HCT116 (cell line): ENCODE data around the gene ATXN7L3B. TPM values are rescaled to one million over a fixed set of nuclear protein-coding genes. Genes with fewer than 3 reads are reported as not detected.

ENCODE experiments used
- ATAC-seq: fragments of 200-7000 bp; cut with Tn5 transposase; 2 replicates; pipeline ENCODE4 v1.9.1; 2020; ENCODE audit warnings: mild to moderate bottlenecking, moderate library complexity
- BruUV-seq: library from RNA; stranded (reverse); fragments of 400-500 nt; replicated peaks from 2 replicates; lab custom pipeline; 2021; lab: Mats Ljungman, UMichigan
- CTCF ChIA-PET: fragments of 300-600 bp; sonication (Branson Sonifier 250); formaldehyde crosslinking; loops from one replicate; lab custom pipeline; 2021; ENCODE audit warnings: antibody characterized with exemption; lab: Charles Lee
- POLR2A ChIA-PET: fragments of 300-600, 350-600 bp; sonication (Branson Sonifier 250); formaldehyde crosslinking; loops from one replicate; lab custom pipeline; 2021; ENCODE audit warnings: antibody characterized with exemption; lab: Charles Lee
- RAD21 ChIA-PET, 2 experiments: fragments of 300-600 bp; sonication (Branson Sonifier 250); formaldehyde crosslinking; loops; one replicate each; lab custom pipeline; 2023; ENCODE audit warnings: low total read pairs in 2 of 2; ENCODE audit not compliant: uncharacterized antibody in 2 of 2, unreplicated experiment in 2 of 2, low non-redundant PET in 1 of 2; lab: Charles Lee
- DNase-seq: peaks from one replicate; pipeline ENCODE4 v3.0.0-alpha.2; 2010; ENCODE audit warnings: low read depth, low spot score
- H2AFZ ChIP-seq: fragments of 200-600 bp; shearing (Covaris generic), sonication (generic); 2 replicates; pipeline ENCODE4 v1.6.1; 2017; ENCODE audit warnings: low read depth, mixed run types, mixed read lengths, antibody characterized with exemption, low read length; ENCODE audit not compliant: poor library complexity, severe bottlenecking
- H3K27ac ChIP-seq: 2 replicates; pipeline ENCODE4 v1.5.1; 2012; ENCODE audit warnings: low read depth, low read length
- H3K27me3 ChIP-seq: fragments of 200-600 bp; sonication (generic); 2 replicates; pipeline ENCODE4 v1.6.1; 2016; ENCODE audit warnings: mixed run types, low read length, mixed read lengths; ENCODE audit not compliant: insufficient read depth
- H3K36me3 ChIP-seq, 2 experiments: fragments of 200-500 bp in 1 of 2; fragments of 200-600 bp in 1 of 2; sonication (Bioruptor generic) in 1 of 2; sonication (generic) in 1 of 2; 2 replicates each; pipeline versions ENCODE4 v1.5.1 to v1.6.1; 2014 to 2016; ENCODE audit warnings: low read length in 2 of 2, inconsistent platforms in 1 of 2, mixed read lengths in 1 of 2, mixed run types in 1 of 2; ENCODE audit not compliant: insufficient read depth in 2 of 2, control insufficient read depth in 1 of 2
- H3K4me1 ChIP-seq, 2 experiments: fragments of 200-600 bp in 1 of 2; sonication (generic) in 1 of 2; 2 replicates each; pipeline versions ENCODE4 v1.5.1 to v1.6.1; 2012 to 2017; ENCODE audit warnings: low read length in 2 of 2, inconsistent platforms in 1 of 2, mild to moderate bottlenecking in 1 of 2, mixed read lengths in 1 of 2, mixed run types in 1 of 2, moderate library complexity in 1 of 2; ENCODE audit not compliant: insufficient read depth in 2 of 2, control insufficient read depth in 1 of 2
- H3K4me2 ChIP-seq: fragments of 200-600 bp; sonication (generic); 2 replicates; pipeline ENCODE4 v1.6.1; 2017; ENCODE audit warnings: mixed run types, low read length, mixed read lengths
- H3K4me3 ChIP-seq, 2 experiments: fragments of 200-600 bp in 1 of 2; sonication (generic) in 1 of 2; replicated peaks in 1 of 2; 2 replicates each; pipeline ENCODE4 v1.5.1; 2011 to 2016; ENCODE audit warnings: low read length in 2 of 2, control low read depth in 1 of 2, low read depth in 1 of 2, mild to moderate bottlenecking in 1 of 2, mixed read lengths in 1 of 2, mixed run types in 1 of 2
- H3K79me2 ChIP-seq: fragments of 200-600 bp; sonication (generic); 2 replicates; pipeline ENCODE4 v1.6.1; 2017; ENCODE audit warnings: mild to moderate bottlenecking, mixed run types, low read length, moderate library complexity, mixed read lengths; ENCODE audit not compliant: insufficient read depth
- H3K9ac ChIP-seq: fragments of 200-600 bp; sonication (generic); 2 replicates; pipeline ENCODE4 v1.6.1; 2016; ENCODE audit warnings: low read length, mixed read lengths
- H3K9me2 ChIP-seq: fragments of 200-600 bp; sonication (generic), shearing (Covaris generic); 2 replicates; pipeline ENCODE4 v1.6.1; 2017; ENCODE audit warnings: mixed run types, mild to moderate bottlenecking, moderate library complexity; ENCODE audit not compliant: insufficient read depth
- H3K9me3 ChIP-seq, 2 experiments: fragments of 200-500 bp in 1 of 2; fragments of 200-600 bp in 1 of 2; sonication (Bioruptor generic) in 1 of 2; sonication (generic) in 1 of 2; 2 replicates each; pipeline ENCODE4 v1.6.1; 2014 to 2017; ENCODE audit warnings: low read length in 2 of 2, mixed read lengths in 2 of 2, inconsistent platforms in 1 of 2, low read depth in 1 of 2, mild to moderate bottlenecking in 1 of 2, mixed run types in 1 of 2, moderate library complexity in 1 of 2; ENCODE audit not compliant: control insufficient read depth in 1 of 2, insufficient read depth in 1 of 2
- H4K20me1 ChIP-seq: fragments of 200-600 bp; sonication (generic), shearing (Covaris generic); 2 replicates; pipeline ENCODE4 v1.6.1; 2017; ENCODE audit warnings: mixed run types, mild to moderate bottlenecking, moderate library complexity; ENCODE audit not compliant: insufficient read depth
- CTCF ChIP-seq, 3 experiments: fragments of 200-600 bp in 1 of 3; sonication (generic) in 1 of 3; IDR thresholded peaks in 2 of 3; conservative IDR thresholded peaks in 1 of 3; 2 replicates each; pipeline ENCODE4 v1.5.1; 2012 to 2017; ENCODE audit warnings: low read depth in 2 of 3, low read length in 2 of 3, antibody characterized with exemption in 1 of 3, borderline replicate concordance in 1 of 3, control low read depth in 1 of 3, mild to moderate bottlenecking in 1 of 3, mixed read lengths in 1 of 3, mixed run types in 1 of 3, moderate library complexity in 1 of 3; ENCODE audit not compliant: insufficient read depth in 1 of 3
- EZH2phosphoT487 ChIP-seq: fragments of 200-600 bp; IDR thresholded peaks from 2 replicates; pipeline ENCODE4 v1.6.1; 2018; ENCODE audit warnings: antibody characterized with exemption, borderline replicate concordance
- FOSL1 ChIP-seq: IDR thresholded peaks from 2 replicates; pipeline ENCODE4 v1.6.1; 2012; ENCODE audit warnings: low read depth
- JUND ChIP-seq: IDR thresholded peaks from 2 replicates; pipeline ENCODE4 v1.6.1; 2012
- POLR2A ChIP-seq: IDR thresholded peaks from 2 replicates; pipeline ENCODE4 v1.7.0; 2011; ENCODE audit warnings: borderline replicate concordance; ENCODE audit not compliant: insufficient read depth, insufficient read length; ENCODE audit errors: extremely low read depth
- RAD21 ChIP-seq: IDR thresholded peaks from 2 replicates; pipeline ENCODE4 v1.6.1; 2012; ENCODE audit warnings: low read depth, mild to moderate bottlenecking
- REST ChIP-seq: IDR thresholded peaks from 2 replicates; pipeline ENCODE4 v1.6.1; 2012; ENCODE audit warnings: low read depth
- SRF ChIP-seq: IDR thresholded peaks from 2 replicates; pipeline ENCODE4 v1.6.1; 2012; ENCODE audit warnings: low read depth
- TCF7L2 ChIP-seq: IDR thresholded peaks from 2 replicates; pipeline ENCODE4 v1.7.0; 2011; ENCODE audit warnings: borderline replicate concordance, inconsistent platforms; ENCODE audit not compliant: insufficient read depth, insufficient read length; ENCODE audit errors: extremely low read depth
- YY1 ChIP-seq: IDR thresholded peaks from 2 replicates; pipeline ENCODE4 v1.6.1; 2011; ENCODE audit warnings: low read length, low read depth, moderate library complexity, mild to moderate bottlenecking; ENCODE audit not compliant: insufficient replicate concordance; ENCODE audit errors: extremely low read depth
- intact Hi-C: fragments of 100-400 bp; cut with micrococcal nuclease; formaldehyde crosslinking; loops from 2 replicates; pipeline ENCODE4 v1.10.0; 2022
- total RNA-seq: library from RNA; stranded (reverse); gene quantifications from one replicate; pipeline ENCODE4 v1.2.1, GENCODE V29; 2021; ENCODE audit not compliant: unreplicated experiment

ATXN7L3B gene
- total RNA-seq, 1 experiment from 2014 or later = 28.1 TPM

- TF ChIP-seq YY1 (no peak), RAD21 (no peak), REST (no peak), EZH2phosphoT487 (no peak), POLR2A (no peak), TCF7L2 (no peak), JUND (no peak), SRF (no peak), CTCF (IDR thresholded peaks at IDR 0.05 in 2 of 3, conservative IDR thresholded peaks at IDR 0.05 in 1 of 3; ENCODE audit: borderline replicate concordance in 1 of 3, insufficient read depth in 1 of 3, low read depth in 2 of 3, low read length in 2 of 3) (no peak), FOSL1 (no peak)
- TF ChIP-seq, all 23 proteins: peak for 0
- intact Hi-C loops = no loop called here
- H3K4me2 ChIP-seq = no peak overlapping the region
- no peak overlapping the region for H3K9ac ChIP-seq
- no peak overlapping the region for H2AFZ ChIP-seq
- ATAC-seq (no peak), DNase-seq (no peak)
- no peaks in the 10 kb centered on the region for H3K9me2 ChIP-seq
- no peaks in the 10 kb centered on the region for H4K20me1 ChIP-seq
- no peak overlapping the region for H3K27ac ChIP-seq
- no peak overlapping the region for H3K4me3 ChIP-seq
- no peaks in the 10 kb centered on the region for H3K79me2 ChIP-seq
- RAD21 ChIA-PET = no interaction called here
- CTCF ChIA-PET = no interaction called here
- no peaks in the 10 kb centered on the region for H3K36me3 ChIP-seq
- POLR2A ChIA-PET = no interaction called here
- BruUV-seq = no TSS peak
- H3K27me3 ChIP-seq = no peaks in the 10 kb centered on the region
- no peaks in the 10 kb centered on the region for H3K9me3 ChIP-seq
- H3K4me1 ChIP-seq = no peaks in the 10 kb centered on the region
These were observed 49.5 kb upstream of the ATXN7L3B start for GRCh38 chr12:74488134-74488533.
